Heart left ventricle (tissue), 13 donors: ENCODE results near the gene PTPRO.

Experiments used
- POLR2A ChIP-seq, 2 donors: fragments of 450-650 bp; IDR thresholded peaks; one replicate each; pipeline ENCODE4 v1.6.1; 2017; ENCODE audit warnings: antibody characterized with exemption in 2 of 2, mild to moderate bottlenecking in 2 of 2, moderate library complexity in 2 of 2
- TF ChIP-seq, protein P1 (sequence below), 12 donors: fragments of 200-600 bp; sonication (generic) in 4 of 12; IDR thresholded peaks; one replicate each; pipeline versions ENCODE4 v1.5.0 to v1.8.0; 2018 to 2022; ENCODE audit warnings: antibody characterized with exemption in 12 of 12, mild to moderate bottlenecking in 5 of 12
- donor health status: ischemic (EF 13 %, LVEDD 7.1; RV severe dilation, severe dysfunction).
- donor health status: DM: no; HTN: yes; CAD: no.
- donor health status: DM: no; HTN: no; CAD: no.
- donor health status: ischemic (EF 25% LVEDD 6.9; RV normal size, moderate dysfunction).
- donor health status: ischemic (EF 25% LVEDD 5.7; RV mildly dilated, moderate dysfunction).
- donor health status: ischemic (EF 35%, LVEDD 5.7; RV mildly dilated, moderate dysfunction).
- donor health status: nonischemic (EF 11% LVEDD 7.7; RV severe dilation, severe dysfunction).
- donor health status: DM: yes; HTN: yes; CAD: no.
- donor health status: PGD.
- donor health status: ischemic (EF 29% LVEDD 5.4; RV normal size, mild dysfunction).
- donor health status: nonischemic (EF 23%, LVEDD 6.1; RV moderate dilation, normal function).

DNA sequence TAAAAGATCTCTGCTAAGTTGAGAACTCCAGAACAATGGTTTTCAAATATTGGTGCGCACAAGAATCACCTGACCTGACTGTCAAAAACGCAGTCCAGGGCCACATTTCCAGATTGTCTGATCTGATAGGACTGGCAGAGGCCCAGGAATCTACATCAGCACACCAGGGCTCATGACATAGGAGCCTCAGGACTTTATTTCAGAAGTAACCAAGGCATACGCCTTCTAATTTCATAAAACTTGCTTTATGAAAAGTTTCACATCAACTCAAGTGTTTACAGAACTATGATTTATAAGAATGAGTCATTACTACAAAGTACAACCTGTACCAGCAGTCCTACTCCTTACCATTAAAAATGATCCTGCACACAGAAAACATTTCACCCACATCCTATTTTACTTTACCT lies 47.7 kb upstream of the PTPRO start:
- TF ChIP-seq, protein P1, sequence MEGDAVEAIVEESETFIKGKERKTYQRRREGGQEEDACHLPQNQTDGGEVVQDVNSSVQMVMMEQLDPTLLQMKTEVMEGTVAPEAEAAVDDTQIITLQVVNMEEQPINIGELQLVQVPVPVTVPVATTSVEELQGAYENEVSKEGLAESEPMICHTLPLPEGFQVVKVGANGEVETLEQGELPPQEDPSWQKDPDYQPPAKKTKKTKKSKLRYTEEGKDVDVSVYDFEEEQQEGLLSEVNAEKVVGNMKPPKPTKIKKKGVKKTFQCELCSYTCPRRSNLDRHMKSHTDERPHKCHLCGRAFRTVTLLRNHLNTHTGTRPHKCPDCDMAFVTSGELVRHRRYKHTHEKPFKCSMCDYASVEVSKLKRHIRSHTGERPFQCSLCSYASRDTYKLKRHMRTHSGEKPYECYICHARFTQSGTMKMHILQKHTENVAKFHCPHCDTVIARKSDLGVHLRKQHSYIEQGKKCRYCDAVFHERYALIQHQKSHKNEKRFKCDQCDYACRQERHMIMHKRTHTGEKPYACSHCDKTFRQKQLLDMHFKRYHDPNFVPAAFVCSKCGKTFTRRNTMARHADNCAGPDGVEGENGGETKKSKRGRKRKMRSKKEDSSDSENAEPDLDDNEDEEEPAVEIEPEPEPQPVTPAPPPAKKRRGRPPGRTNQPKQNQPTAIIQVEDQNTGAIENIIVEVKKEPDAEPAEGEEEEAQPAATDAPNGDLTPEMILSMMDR (IDR thresholded peaks at IDR 0.05), result no peak
- TF ChIP-seq POLR2A (IDR thresholded peaks at IDR 0.05), result no peak
